ENCODE measurements around the gene ASCC1. TPM values are rescaled to one million over a fixed set of nuclear protein-coding genes. Genes with fewer than 3 reads are reported as not detected.

The ASCC1 gene
- total and polyA plus RNA-seq, 4 experiments from 2014 or later, result 14.3 to 24.9 (median 18.6) TPM

DNA sequence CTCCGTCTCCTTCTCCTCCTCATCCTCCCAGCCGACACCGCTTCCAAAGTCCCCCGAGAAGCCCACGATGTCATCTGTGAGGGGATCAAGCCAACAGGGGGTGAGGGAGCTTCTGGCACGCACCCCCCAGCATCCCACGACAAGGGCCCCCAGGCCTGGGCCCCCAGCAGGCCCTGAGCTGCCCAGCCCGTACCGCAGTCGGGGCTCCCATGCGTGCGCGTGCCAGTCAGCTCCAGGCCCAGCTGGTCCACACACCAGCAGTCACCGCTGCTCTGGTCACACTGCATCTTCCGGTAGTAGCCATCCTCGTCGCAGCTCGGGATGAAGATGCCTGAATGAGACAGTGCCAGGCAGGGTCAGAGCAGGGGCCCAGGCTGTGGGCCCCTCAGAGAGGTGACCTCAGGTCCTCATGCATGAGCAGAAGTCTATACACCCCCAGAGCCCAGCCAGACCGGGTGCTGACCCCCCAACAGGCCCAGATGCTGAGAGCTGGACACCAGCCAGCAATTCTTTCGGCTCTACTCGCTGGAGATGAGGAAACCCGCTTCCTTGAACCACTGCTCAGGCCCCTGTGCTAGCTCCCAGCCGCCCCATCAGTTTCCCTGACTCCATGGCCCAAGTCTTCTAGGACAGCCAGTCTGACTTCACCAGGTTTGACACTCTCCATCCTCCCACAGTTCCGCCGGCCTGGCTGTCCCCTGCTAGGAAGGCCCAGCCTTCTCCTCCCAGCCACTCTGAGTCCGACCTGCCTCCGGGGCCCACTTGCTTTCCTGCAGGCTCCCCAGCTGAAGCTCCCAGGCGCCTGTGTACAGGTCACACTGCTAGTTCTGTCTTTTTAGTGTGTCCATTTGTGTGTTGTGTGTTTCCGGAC is 153.0 kb downstream of the ASCC1 start:
- peaks cover 0 to 7% (median 0%) of the 10 kb centered on the region in 8 donors for H3K9me3 Mint-ChIP-seq
- POLR2A ChIA-PET (ENCODE audit: partially characterized antibody), result interaction anchor here (1.1 to 22.3 kb wide), 5 partner anchors 7 to 52 kb away, joined by 3 to 329 read pairs (median 7); partner anchors contain the start of gene SPOCK2
- CTCF ChIA-PET (ENCODE audit: partially characterized antibody), result interaction anchor here (1.0 to 4.6 kb wide), 7 partner anchors 10 to 275 kb away, joined by 3 to 18 read pairs (median 5); partner anchors contain the start of gene SPOCK2
- H3K4me1 Mint-ChIP-seq, result peaks cover 15 to 49% (median 19%) of the 10 kb centered on the region in 4 donors
- Histone ChIP-seq H3K27me3 (ENCODE audit: insufficient read depth, low read length) (no peaks in the 10 kb centered on the region), H3K27ac (ENCODE audit: low read depth, low read length) (no peak overlapping the region), H3K9me3 (ENCODE audit: control insufficient read depth in 1 of 2, low read length in 2 of 2) (no peaks in the 10 kb centered on the region), H3K4me1 (ENCODE audit: insufficient read depth, low read length) (peaks cover 5% of the 10 kb centered on the region), H3K36me3 (ENCODE audit: insufficient read depth, low read length) (peaks cover 59% of the 10 kb centered on the region), H3K4me3 (ENCODE audit: low read length in 2 of 2) (no peak overlapping the region)
- intact Hi-C loops (cut with micrococcal nuclease), result loop anchor here (5.0 kb wide), 1 partner anchor 154 kb away; the partner anchor contains the start of genes ANAPC16 and ASCC1
- peaks cover 27 to 72% of the 10 kb centered on the region in 2 donors for H3K36me3 Mint-ChIP-seq
- H3K27me3 Mint-ChIP-seq, result no peaks in the 10 kb centered on the region
- H3K4me3 Mint-ChIP-seq, result peak overlapping the region in 1 of 8 donors; percentile 42
- H3K27ac Mint-ChIP-seq, result peak overlapping the region in 4 of 7 donors; percentile 15 to 79 (median 72)
- peak in 1 of 5 donors; percentile 15 for DNase-seq

DNA sequence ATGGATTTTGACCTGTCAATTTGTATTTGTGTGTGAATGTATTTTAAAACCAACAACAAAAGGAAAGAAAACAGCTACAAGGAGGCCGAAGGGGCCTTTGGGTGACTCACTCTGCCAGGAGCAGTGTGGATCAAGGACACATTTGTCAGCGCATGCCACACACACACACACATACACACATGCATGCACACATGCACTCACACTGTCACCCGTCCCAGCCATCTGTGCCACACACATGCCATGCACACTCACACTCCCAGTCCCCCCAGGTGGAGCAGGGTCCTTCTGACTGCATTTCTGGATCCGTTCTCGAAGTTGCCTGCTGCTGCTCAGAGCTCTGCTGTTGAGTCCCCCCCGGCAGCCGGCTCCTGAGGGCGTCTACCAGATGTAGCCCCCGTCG is 153.7 kb downstream of the ASCC1 start:
- intact Hi-C loops (cut with micrococcal nuclease), result loop anchor here (5.0 kb wide), 1 partner anchor 155 kb away; the partner anchor contains the start of genes ANAPC16 and ASCC1
- Histone ChIP-seq H3K9me3 (ENCODE audit: control insufficient read depth in 1 of 2, low read length in 2 of 2) (no peaks in the 10 kb centered on the region), H3K36me3 (ENCODE audit: insufficient read depth, low read length) (peaks cover 52% of the 10 kb centered on the region), H3K4me1 (ENCODE audit: insufficient read depth, low read length) (peaks cover 5% of the 10 kb centered on the region), H3K27me3 (ENCODE audit: insufficient read depth, low read length) (no peaks in the 10 kb centered on the region), H3K4me3 (ENCODE audit: low read length in 2 of 2) (no peak overlapping the region), H3K27ac (ENCODE audit: low read depth, low read length) (no peak overlapping the region)
- ChIA-PET CTCF (ENCODE audit: partially characterized antibody) (interaction anchor here (1.1 to 6.7 kb wide), 5 partner anchors 14 to 275 kb away, joined by 3 to 61 read pairs (median 8); partner anchors contain the start of gene SPOCK2), POLR2A (ENCODE audit: partially characterized antibody) (interaction anchor here (1.1 to 22.3 kb wide), 4 partner anchors 7 to 53 kb away, joined by 3 to 329 read pairs (median 45); partner anchors contain the start of gene SPOCK2)
- H3K4me3 Mint-ChIP-seq, result peak overlapping the region in 2 of 8 donors; percentile 36 to 39
- peaks cover 16 to 49% (median 21%) of the 10 kb centered on the region in 4 donors for H3K4me1 Mint-ChIP-seq
- peak overlapping the region in 4 of 7 donors; percentile 19 to 91 (median 68) for H3K27ac Mint-ChIP-seq
- peaks cover 27 to 68% of the 10 kb centered on the region in 2 donors for H3K36me3 Mint-ChIP-seq
- H3K9me3 Mint-ChIP-seq, result peaks cover 0 to 7% (median 0%) of the 10 kb centered on the region in 8 donors
- peak in 2 of 5 donors; percentile 32 to 60 for DNase-seq
- no peaks in the 10 kb centered on the region for H3K27me3 Mint-ChIP-seq

DNA sequence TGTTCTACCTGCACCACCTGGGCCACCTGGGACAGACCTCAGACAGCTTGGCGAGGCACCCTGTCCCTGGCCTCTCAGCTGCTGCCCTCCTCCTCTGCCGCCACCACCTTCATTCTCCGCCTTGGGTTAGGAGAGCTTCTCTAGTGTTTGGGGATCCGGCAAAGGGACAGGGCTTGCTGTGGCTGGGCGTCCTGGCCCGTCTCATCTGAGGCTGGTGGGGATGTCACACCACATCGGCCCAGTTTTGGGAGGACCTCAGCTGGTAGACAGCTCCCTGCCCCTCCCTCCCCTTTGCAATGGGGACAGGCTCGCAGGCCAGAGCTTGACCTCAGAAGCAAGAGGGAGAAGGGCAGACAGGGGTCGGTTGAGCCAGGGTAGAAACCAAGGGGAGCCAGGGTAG is 154.1 kb downstream of the ASCC1 start:
- Mint-ChIP-seq H3K27ac (peak overlapping the region in 6 of 7 donors; percentile 13 to 91 (median 80)), H3K27me3 (no peaks in the 10 kb centered on the region), H3K4me1 (peaks cover 17 to 49% (median 23%) of the 10 kb centered on the region in 4 donors), H3K4me3 (peak overlapping the region in 4 of 8 donors; percentile 34 to 71 (median 41)), H3K9me3 (peaks cover 0 to 7% (median 0%) of the 10 kb centered on the region in 8 donors), H3K36me3 (peaks cover 23 to 63% of the 10 kb centered on the region in 2 donors)
- CTCF ChIA-PET (ENCODE audit: partially characterized antibody), result interaction anchor here (0.6 to 6.7 kb wide), 7 partner anchors 13 to 276 kb away, joined by 3 to 61 read pairs (median 3); partner anchors contain the start of gene SPOCK2
- Histone ChIP-seq H3K4me1 (ENCODE audit: insufficient read depth, low read length) (peaks cover 5% of the 10 kb centered on the region), H3K9me3 (ENCODE audit: control insufficient read depth in 1 of 2, low read length in 2 of 2) (no peaks in the 10 kb centered on the region), H3K4me3 (ENCODE audit: low read length in 2 of 2) (no peak overlapping the region), H3K27me3 (ENCODE audit: insufficient read depth, low read length) (no peaks in the 10 kb centered on the region), H3K27ac (ENCODE audit: low read depth, low read length) (no peak overlapping the region), H3K36me3 (ENCODE audit: insufficient read depth, low read length) (peaks cover 47% of the 10 kb centered on the region)
- POLR2A ChIA-PET (ENCODE audit: partially characterized antibody), result interaction anchor here (1.1 to 22.3 kb wide), 6 partner anchors 8 to 193 kb away, joined by 3 to 329 read pairs (median 10); partner anchors contain the start of gene SPOCK2
- DNase-seq, result no peak
- intact Hi-C loops (cut with micrococcal nuclease), result loop anchor here (5.0 kb wide), 1 partner anchor 155 kb away; the partner anchor contains the start of genes ANAPC16 and ASCC1

DNA sequence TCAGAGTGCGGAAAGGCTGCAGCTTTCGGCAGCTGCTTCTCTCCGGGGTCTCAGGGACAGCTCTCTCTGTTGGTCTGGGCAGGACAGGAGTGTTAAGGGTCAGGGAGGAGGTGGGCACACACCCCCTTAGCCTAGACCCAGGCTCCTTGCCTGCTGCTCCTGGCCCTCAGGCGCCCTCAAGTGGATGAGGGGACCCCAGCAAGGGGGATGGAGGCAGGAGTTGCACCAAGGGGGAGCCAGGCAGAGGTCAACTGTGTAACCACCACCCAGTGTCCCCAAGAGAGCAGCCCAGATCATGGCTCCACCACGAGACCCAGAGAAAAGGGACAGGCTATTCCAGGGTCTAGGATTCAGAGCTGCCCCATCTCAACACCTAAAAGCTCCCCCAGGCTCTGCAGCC is 154.6 kb downstream of the ASCC1 start:
- H3K27me3 Mint-ChIP-seq, result no peaks in the 10 kb centered on the region
- Histone ChIP-seq H3K4me3 (ENCODE audit: low read length in 2 of 2) (no peak overlapping the region), H3K36me3 (ENCODE audit: insufficient read depth, low read length) (peaks cover 43% of the 10 kb centered on the region), H3K9me3 (ENCODE audit: control insufficient read depth in 1 of 2, low read length in 2 of 2) (no peaks in the 10 kb centered on the region), H3K4me1 (ENCODE audit: insufficient read depth, low read length) (peaks cover 5% of the 10 kb centered on the region), H3K27me3 (ENCODE audit: insufficient read depth, low read length) (no peaks in the 10 kb centered on the region), H3K27ac (ENCODE audit: low read depth, low read length) (no peak overlapping the region)
- H3K27ac Mint-ChIP-seq, result peak overlapping the region in 6 of 7 donors; percentile 68 to 92 (median 83)
- H3K4me1 Mint-ChIP-seq, result peaks cover 17 to 49% (median 23%) of the 10 kb centered on the region in 4 donors
- ChIA-PET POLR2A (ENCODE audit: partially characterized antibody) (interaction anchor here (0.9 to 22.3 kb wide), 7 partner anchors 8 to 193 kb away, joined by 3 to 329 read pairs (median 7); partner anchors contain the start of gene SPOCK2), CTCF (ENCODE audit: partially characterized antibody) (interaction anchor here (0.6 to 6.7 kb wide), 7 partner anchors 13 to 276 kb away, joined by 3 to 61 read pairs (median 3); partner anchors contain the start of gene SPOCK2)
- DNase-seq, result no peak
- H3K4me3 Mint-ChIP-seq, result peak overlapping the region in 3 of 8 donors; percentile 34 to 71 (median 36)
- peaks cover 0 to 10% (median 0%) of the 10 kb centered on the region in 8 donors for H3K9me3 Mint-ChIP-seq
- intact Hi-C loops (cut with micrococcal nuclease), result loop anchor here (5.0 kb wide), 1 partner anchor 156 kb away; the partner anchor contains the start of genes ANAPC16 and ASCC1
- H3K36me3 Mint-ChIP-seq, result peaks cover 21 to 59% of the 10 kb centered on the region in 2 donors

DNA sequence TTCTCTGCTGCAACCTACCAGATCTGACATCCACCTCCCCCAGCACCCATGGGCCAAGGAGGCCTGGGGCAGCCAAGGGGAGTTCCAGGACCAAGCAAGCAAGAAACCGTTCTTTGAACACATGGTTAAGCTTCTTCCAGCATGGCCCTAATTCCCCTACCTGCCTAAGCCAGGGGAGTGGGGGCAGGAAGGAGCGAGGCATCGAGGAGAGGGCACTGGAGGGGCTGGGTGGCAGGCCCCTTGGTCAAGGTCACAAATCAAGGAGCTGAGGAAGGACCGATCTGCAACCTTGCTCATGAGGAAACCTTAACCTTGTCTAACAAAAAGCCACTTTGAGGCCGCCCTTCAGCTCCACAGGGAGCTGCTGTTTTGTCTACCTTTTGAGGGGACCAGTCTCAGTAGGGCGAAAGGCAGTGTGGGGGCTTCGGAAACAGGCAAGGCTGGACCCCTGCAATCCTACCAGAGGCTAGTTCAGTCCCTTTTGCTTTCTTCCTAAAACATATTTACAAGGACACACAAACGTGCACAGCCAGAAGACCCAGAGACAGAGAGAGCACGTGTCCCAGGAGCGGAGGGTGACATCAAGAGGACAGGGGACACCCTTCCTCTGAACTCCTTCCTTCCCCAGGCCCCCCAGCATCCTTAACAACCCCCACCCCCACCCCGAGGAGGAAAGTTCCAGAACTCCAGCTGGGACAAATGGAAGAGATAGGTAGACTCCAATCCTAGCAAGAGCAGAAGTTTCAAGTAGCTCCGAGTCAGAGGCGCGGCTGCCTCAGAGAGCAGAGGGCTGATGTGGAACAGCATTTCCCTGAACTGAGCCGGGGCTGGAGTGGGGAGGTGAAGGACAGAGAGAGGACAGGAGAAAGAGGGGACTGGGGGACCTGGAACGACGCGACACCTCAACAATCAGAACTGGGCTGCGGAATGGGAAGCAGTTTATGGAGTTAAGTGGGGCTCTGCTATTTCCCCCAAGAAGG is 155.9 kb downstream of the ASCC1 start:
- CTCF ChIA-PET (ENCODE audit: partially characterized antibody), result interaction anchor here (0.8 to 6.7 kb wide), 7 partner anchors 11 to 278 kb away, joined by 3 to 61 read pairs (median 7); no protein-coding TSS in a partner anchor
- Mint-ChIP-seq H3K4me3 (peak overlapping the region in 5 of 8 donors; percentile 21 to 63 (median 49)), H3K9me3 (peaks cover 0 to 12% (median 0%) of the 10 kb centered on the region in 8 donors), H3K27me3 (no peaks in the 10 kb centered on the region), H3K27ac (peak overlapping the region; percentile 72 to 92 (median 82)), H3K36me3 (peaks cover 16 to 46% of the 10 kb centered on the region in 2 donors), H3K4me1 (peaks cover 17 to 49% (median 23%) of the 10 kb centered on the region in 4 donors)
- peaks cover 5% of the 10 kb centered on the region for H3K4me1 ChIP-seq (ENCODE audit: insufficient read depth, low read length)
- DNase-seq, result peak in 1 of 5 donors; percentile 48
- H3K27ac ChIP-seq (ENCODE audit: low read depth, low read length), result no peak overlapping the region
- H3K36me3 ChIP-seq (ENCODE audit: insufficient read depth, low read length), result peaks cover 29% of the 10 kb centered on the region
- no peaks in the 10 kb centered on the region for H3K9me3 ChIP-seq (ENCODE audit: control insufficient read depth in 1 of 2, low read length in 2 of 2)
- H3K27me3 ChIP-seq (ENCODE audit: insufficient read depth, low read length), result no peaks in the 10 kb centered on the region
- POLR2A ChIA-PET (ENCODE audit: partially characterized antibody), result interaction anchor here (0.6 to 22.3 kb wide), 16 partner anchors 9 to 684 kb away, joined by 3 to 329 read pairs (median 6); partner anchors contain the start of genes ANAPC16, ASCC1 and SPOCK2
- H3K4me3 ChIP-seq (ENCODE audit: low read length in 2 of 2), result no peak overlapping the region
- intact Hi-C loops (cut with micrococcal nuclease), result loop anchor here (5.0 kb wide), 1 partner anchor 157 kb away; the partner anchor contains the start of genes ANAPC16 and ASCC1

Data from CD4-positive, alpha-beta memory T cell (primary cell).